ENCODE data around the gene KLK14. TPM values are rescaled to one million over a fixed set of nuclear protein-coding genes. Genes with fewer than 3 reads are reported as not detected.

Gene KLK14
- total and polyA plus RNA-seq, 2 of the 8 experiments (the other 6 are each of a cell fraction or from before 2014, with no cell fraction given), result 0.09 to 1.2 TPM

- TF ChIP-seq, protein P1, sequence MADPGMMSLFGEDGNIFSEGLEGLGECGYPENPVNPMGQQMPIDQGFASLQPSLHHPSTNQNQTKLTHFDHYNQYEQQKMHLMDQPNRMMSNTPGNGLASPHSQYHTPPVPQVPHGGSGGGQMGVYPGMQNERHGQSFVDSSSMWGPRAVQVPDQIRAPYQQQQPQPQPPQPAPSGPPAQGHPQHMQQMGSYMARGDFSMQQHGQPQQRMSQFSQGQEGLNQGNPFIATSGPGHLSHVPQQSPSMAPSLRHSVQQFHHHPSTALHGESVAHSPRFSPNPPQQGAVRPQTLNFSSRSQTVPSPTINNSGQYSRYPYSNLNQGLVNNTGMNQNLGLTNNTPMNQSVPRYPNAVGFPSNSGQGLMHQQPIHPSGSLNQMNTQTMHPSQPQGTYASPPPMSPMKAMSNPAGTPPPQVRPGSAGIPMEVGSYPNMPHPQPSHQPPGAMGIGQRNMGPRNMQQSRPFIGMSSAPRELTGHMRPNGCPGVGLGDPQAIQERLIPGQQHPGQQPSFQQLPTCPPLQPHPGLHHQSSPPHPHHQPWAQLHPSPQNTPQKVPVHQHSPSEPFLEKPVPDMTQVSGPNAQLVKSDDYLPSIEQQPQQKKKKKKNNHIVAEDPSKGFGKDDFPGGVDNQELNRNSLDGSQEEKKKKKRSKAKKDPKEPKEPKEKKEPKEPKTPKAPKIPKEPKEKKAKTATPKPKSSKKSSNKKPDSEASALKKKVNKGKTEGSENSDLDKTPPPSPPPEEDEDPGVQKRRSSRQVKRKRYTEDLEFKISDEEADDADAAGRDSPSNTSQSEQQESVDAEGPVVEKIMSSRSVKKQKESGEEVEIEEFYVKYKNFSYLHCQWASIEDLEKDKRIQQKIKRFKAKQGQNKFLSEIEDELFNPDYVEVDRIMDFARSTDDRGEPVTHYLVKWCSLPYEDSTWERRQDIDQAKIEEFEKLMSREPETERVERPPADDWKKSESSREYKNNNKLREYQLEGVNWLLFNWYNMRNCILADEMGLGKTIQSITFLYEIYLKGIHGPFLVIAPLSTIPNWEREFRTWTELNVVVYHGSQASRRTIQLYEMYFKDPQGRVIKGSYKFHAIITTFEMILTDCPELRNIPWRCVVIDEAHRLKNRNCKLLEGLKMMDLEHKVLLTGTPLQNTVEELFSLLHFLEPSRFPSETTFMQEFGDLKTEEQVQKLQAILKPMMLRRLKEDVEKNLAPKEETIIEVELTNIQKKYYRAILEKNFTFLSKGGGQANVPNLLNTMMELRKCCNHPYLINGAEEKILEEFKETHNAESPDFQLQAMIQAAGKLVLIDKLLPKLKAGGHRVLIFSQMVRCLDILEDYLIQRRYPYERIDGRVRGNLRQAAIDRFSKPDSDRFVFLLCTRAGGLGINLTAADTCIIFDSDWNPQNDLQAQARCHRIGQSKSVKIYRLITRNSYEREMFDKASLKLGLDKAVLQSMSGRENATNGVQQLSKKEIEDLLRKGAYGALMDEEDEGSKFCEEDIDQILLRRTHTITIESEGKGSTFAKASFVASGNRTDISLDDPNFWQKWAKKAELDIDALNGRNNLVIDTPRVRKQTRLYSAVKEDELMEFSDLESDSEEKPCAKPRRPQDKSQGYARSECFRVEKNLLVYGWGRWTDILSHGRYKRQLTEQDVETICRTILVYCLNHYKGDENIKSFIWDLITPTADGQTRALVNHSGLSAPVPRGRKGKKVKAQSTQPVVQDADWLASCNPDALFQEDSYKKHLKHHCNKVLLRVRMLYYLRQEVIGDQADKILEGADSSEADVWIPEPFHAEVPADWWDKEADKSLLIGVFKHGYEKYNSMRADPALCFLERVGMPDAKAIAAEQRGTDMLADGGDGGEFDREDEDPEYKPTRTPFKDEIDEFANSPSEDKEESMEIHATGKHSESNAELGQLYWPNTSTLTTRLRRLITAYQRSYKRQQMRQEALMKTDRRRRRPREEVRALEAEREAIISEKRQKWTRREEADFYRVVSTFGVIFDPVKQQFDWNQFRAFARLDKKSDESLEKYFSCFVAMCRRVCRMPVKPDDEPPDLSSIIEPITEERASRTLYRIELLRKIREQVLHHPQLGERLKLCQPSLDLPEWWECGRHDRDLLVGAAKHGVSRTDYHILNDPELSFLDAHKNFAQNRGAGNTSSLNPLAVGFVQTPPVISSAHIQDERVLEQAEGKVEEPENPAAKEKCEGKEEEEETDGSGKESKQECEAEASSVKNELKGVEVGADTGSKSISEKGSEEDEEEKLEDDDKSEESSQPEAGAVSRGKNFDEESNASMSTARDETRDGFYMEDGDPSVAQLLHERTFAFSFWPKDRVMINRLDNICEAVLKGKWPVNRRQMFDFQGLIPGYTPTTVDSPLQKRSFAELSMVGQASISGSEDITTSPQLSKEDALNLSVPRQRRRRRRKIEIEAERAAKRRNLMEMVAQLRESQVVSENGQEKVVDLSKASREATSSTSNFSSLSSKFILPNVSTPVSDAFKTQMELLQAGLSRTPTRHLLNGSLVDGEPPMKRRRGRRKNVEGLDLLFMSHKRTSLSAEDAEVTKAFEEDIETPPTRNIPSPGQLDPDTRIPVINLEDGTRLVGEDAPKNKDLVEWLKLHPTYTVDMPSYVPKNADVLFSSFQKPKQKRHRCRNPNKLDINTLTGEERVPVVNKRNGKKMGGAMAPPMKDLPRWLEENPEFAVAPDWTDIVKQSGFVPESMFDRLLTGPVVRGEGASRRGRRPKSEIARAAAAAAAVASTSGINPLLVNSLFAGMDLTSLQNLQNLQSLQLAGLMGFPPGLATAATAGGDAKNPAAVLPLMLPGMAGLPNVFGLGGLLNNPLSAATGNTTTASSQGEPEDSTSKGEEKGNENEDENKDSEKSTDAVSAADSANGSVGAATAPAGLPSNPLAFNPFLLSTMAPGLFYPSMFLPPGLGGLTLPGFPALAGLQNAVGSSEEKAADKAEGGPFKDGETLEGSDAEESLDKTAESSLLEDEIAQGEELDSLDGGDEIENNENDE (IDR thresholded peaks at IDR 0.05; ENCODE audit: insufficient replicate concordance, low read length), result no peak
- TF ChIP-seq KDM4A (IDR thresholded peaks at IDR 0.05; ENCODE audit: low read depth, low read length, severe bottlenecking), result no peak
- TF ChIP-seq ASH2L (IDR thresholded peaks at IDR 0.05; ENCODE audit: low read length), result no peak
- no peak for TF ChIP-seq TBP (IDR thresholded peaks at IDR 0.05; ENCODE audit: low read depth, low read length)
- TF ChIP-seq SIRT6 (IDR thresholded peaks at IDR 0.05; ENCODE audit: low read length), result no peak
Measured at GRCh38 chr19:51083181-51083580, 494 bp upstream of the KLK14 start (continued).
